GM18526 (cell line): ENCODE data around the gene SIX5.

Experiments
- POLR2A ChIP-seq: IDR thresholded peaks from 3 replicates; pipeline ENCODE4 v1.6.1; 2011; ENCODE audit not compliant: insufficient read length; ENCODE audit errors: extremely low read depth

Gene SIX5

DNA sequence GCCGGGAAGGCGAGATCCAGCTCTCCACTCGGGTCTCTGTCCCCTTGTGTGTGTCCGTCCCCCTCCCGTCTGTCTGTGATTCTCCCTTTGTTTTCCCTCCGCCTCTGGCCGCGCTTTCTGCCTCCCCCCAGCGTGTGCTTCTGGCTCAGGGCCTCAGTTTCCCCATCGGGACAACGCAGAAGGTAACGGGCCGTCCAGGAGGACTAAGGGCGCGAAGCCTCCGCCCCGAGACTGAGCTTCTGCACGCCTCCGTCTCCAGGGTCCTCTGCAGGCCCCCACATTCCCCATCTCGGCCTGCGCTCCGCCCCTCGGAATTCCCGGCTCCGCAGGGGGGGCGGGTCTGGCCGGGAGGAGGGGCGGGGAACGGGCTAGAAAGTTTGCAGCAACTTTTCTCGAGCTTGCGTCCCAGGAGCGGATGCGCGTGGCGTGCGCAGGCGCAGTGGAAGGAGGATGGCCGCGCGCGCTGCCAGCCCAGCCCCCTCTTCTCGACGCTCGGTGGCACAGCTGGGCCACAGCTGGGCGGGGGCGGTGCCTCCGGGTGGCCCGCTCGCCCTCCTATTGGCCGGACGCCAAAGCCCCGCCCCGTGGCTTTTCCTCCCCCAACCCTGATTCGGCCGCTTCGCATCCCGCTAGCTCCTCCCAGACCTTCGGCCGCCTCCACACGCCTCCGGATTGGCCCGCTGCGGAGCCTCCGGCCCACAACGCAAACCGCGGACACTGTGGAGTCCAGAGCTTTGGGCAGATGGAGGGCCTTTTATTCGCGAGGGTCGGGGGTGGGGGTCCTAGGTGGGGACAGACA is at the start of gene SIX5:
SIX5 (minus strand) TSS at position 269 of the 799 bp plus-strand sequence. CDS start 408 bp downstream, outside the sequence.
- TF ChIP-seq POLR2A: peak; percentile 39

DNA sequence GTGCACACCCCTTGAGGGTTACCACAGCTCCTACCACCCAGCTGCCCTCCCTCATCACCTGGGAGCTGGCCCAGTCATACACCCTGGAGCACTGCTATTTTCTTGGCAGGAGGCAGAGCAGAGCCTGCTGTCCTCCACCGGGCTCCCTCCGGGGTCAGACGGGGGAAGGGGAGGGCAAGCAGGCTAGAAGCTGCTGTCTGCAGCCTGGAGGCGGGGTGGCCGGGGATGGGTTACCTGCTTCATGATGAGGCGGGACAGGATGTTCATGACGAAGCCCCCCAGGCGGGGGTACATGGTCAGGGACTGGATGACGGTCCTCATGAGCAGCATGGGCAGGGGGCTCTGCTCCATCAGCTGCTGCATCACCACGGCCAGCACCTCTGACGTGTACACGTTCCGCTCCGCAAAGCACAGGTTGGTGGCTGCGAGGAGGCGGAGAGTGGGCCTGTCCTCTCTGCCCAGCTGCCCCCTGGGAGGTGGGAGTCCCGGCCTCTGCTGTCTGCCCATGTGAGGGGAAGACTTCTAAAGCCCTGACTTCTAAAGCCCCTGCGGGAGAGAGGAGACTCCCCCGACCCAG is 48.8 kb upstream of the SIX5 start:
- no peak for TF ChIP-seq POLR2A

DNA sequence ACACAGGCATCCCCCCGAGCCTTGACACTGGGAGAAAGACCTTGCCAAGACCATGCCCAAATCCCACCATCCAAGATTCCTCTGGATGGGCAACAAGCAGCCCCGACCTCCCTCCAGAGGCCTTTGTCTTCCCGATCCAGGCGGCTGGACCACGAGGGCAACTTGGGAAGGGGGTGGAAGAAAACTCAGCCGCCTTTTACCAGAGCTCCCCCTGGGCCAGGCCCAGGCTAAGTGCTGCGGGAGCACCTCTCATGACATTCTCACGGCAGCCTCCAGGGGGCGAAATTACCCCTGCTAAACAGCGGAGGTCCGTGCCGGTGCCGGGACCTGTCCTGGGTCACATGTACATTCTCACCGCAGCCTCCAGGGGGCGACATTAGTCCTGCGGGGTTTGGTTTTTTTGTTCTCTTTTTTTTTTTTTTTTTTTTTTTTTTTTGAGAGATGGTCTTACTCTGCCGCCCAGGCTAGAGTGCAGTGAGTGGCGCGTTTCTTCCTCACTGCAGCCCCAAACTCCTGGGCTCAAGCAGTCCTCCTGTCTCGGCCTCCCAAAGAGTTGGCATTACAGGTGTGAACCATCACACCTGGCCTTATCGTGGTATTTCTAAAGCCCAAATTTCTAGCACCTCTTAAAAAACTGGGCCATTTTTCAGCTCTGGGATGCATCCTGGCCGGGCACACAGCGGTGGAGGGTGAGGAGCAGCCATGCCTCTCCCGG is 48.1 kb upstream of the SIX5 start:
- no peak for TF ChIP-seq POLR2A

DNA sequence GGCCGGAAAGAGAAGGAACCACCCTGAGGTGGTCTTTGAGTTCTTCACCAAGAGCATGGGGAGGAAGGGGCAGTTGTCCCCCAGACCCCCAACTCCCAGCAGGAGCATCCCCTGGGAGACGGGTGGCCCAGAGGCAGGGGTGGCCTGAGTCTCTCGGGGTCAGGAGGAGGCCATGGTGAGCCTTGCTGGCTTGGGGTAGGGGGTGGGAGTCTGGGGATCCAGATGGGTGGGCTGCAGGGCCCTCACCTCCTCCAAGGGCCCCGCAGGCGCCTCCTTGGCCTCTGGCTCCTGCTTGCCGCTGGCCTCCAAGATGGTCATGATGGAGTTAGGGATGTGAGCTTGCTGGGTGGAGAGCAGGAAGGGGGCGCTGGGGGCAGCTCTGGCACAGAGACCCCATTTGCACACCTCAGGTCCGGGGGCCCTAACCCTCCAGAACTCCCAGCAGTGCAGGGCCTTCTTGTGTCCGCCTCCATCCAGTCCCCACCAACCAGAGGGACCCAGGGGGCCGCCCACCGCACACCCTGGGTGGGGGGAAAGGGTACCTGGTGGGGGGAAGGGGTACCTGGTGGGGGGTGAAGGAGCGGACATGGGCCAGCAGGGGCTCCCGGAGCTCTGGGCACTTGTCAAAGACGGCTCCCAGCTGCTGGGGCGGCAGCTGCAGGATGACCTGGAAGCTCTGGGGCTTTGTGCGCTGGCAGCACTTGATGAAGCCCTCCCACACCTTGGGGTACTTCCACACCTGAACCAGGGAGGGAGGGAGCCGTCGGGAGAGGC is 47.4 kb upstream of the SIX5 start:
- no peak for TF ChIP-seq POLR2A

DNA sequence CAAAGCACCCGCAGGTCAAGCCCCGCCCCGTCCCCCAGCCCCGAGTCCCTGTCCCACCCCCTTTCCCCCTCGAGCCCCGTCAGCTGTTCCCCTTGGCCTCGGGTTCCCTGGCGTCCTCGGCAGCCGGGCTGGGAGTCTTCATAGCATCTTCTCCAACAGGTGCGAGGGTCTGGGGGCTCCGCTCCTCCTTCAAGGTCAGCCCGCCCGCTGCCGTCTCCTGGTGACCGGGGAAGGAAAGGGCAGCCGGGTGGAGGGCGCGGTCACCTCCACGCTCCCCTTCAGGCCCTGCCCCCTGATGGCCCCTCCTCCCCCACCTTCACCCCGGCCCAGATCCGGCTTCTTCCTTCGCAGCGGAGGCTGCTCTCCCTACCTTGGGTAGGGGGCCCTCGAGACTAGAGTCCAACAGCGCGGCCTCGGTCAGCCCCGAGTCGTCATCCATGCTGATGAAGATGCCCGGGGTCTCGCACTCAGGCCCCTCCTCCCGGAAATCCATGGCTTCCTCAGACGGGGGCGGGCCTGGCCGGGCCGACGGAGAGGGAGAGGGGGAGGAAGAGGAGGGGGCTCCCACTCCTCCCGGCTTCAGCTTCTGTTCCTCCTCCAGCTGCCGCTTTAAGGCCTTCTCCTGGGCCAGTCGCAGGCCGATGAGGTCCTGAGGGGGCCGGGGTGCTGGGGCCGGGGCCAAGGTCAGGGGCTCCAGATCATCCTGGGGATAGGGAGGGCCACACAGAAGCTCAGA is 46.6 kb upstream of the SIX5 start:
- TF ChIP-seq POLR2A: no peak

DNA sequence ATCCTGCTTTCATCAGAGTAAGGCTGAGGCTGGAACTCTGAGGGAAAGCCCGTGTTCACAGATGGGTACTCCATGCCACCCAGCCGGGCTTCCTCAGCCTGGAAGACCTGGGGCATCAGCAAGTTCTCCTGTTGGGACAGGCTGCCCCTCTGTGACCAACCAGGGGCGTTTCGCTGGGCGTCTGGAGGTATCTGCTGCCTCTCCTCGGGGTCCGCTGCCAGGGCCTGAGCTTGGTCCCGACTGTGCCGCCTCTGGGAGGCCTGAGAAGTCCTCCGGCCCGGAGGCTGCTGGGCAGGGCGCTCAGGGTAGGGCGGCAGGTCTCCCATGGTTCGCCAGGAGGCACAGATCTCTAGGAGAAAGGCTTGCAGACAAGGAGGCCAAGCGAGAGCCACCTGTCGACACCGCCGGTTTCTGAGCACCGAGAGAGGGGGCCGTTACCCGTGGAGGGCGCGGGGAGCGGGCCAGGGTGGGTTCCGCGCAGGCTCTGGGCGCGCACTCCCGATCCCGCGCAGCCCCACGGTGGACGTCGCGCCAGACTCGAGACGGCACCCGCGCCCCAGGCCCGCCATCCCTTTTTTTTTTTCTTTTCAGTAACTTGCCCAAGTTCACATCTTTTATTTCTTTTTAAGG is 45.9 kb upstream of the SIX5 start, which contains the start of gene RSPH6A:
RSPH6A (minus strand) TSS at position 458 of the 630 bp plus-strand sequence; CDS start at position 326, 132 bp downstream.
- TF ChIP-seq POLR2A: no peak

DNA sequence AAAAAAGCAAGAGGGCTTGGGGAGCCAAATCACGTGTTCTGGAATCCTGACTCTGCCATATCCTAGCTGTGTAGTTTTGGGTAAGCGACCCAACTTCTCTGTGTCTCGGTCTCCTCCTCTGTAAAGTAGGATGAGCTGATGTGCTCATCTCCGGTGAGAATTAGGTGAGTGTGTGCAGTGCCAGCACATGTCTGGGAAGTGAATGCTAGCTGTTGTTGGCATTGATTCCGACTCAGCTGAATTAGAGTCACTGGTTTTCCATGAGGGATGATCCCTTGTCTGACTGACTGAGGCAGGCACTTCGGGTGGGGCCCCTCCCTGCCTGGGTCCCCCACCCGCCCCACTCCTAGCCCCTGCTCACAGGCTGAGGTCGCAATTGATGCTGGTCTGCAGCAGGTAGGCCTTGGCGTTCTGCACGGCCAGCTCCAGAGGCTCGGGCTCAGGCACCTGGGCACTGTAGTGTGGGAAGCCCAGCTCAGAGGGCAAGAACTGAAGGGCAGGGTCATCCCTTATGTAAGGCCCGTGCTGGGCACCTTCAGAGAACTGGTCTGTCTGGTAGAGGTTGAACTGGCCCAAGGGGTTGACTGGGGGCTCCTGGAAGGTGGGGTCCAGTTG is 45.2 kb upstream of the SIX5 start:
- no peak for TF ChIP-seq POLR2A

DNA sequence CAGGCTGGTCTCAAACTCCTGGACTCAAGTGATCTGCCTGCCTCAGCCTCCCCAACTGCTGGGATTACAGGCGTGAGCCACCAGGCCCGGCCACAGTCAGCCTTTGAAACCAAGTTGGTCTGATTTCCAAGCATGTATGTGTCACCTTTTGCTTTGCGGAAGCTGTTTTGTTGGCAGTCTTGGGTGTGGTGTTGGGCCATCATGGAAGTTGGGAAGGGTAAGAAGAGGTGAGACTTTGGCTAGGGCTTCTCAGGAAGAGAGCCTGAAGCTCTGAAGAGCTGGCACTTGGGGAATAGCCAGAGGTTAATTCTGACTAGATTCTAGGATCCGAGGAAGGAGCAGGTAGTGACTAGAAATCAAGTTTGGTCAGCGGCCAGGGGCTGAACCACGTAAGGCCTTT is 43.2 kb upstream of the SIX5 start:
- TF ChIP-seq POLR2A: no peak

DNA sequence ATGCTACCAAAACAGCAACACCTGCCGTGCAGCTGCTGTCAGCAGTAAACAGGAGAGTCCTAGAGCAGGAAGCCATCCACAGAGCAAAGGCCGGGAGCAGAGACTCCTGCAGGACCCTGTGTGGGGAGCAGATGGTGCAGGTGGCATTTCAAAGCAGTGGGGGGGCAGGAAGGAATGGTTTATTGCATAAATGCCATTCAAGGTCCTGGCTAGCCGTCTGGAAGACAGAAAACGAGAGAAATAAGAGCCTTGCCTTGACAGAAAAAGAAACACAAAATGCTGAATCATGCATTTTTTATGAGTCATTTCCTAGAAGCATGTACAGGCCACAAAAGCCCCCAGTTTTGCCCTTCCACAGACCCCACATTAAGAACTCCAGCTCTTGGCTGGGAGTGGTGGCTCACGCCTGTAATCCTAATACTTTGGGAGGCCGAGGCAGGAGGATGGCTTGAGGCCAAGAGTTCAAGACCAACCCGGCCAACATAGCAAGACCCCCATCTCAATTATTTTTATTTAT is 40.6 kb upstream of the SIX5 start:
- no peak for TF ChIP-seq POLR2A

DNA sequence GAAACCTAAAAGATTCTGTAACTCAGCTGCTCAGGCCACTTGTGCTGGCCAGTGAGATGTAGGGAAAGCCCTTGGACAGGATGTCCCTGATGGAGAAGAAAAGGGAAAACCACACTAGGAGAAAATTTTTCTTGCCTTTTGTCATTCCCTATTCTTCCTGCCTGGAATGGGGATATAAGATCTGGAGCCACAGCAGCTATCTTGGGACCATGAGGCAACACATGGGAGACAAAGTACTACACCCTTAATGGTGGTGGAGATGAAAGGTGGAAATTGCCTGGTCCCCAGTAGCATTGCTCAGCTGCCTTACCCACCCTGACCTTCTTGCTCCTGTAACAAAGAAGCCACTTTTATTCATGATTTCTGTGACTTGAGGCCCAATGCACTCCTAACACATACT is 36.7 kb upstream of the SIX5 start:
- TF ChIP-seq POLR2A: no peak

DNA sequence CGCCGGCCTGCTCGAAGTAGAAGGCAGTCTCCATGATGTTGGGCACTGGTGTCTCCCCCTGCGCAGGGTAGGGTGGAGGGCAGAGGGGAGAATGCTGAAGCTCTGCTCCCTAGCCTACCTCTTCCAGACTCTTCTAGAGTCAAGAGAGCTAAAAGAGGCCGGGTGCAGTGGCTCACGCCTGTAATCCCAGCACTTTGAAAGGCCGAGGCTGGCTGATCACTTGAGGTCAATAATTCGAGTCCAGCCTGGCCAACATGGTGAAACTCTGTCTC is 35.8 kb upstream of the SIX5 start:
- TF ChIP-seq POLR2A: no peak

DNA sequence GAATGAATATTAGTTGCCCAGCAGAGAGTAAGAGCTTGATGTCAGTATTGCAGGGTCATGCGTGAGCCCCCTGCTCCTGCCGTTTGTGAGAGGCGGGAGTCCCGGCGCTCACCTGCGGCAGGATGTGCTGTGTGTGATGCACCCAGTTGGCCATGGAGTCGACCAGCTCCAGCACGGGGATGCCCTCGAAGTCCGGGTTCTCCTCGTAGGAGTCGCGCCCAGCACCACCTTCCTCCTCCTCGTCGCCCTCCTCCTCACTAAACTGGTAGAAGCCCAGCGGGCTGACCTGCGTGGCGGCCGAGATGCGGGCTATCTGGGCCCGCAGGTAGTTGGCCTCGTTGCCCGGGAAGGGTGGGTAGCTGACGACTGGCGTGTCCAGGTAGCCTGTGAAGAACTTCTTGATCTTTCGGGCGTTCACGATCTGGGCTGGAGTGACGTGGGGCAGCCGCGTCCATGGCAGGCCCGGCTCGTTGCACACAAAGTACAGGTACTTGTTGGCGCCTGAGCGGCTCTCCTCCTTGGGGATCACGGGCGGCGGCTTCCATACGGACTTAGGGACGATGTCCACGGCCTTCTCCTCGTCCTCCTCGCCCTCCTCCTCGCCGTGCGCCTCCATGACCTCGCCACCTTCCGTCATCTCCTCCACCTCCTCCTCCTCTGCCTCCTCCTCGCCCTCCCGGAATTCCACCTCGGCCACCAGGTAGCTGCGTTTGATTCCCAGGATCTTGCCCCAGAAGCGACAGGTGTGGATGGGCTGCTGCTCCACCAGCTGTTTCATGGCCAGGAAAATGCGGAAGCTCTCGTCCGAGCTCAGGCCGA is 35.3 kb upstream of the SIX5 start:
- TF ChIP-seq POLR2A: no peak

DNA sequence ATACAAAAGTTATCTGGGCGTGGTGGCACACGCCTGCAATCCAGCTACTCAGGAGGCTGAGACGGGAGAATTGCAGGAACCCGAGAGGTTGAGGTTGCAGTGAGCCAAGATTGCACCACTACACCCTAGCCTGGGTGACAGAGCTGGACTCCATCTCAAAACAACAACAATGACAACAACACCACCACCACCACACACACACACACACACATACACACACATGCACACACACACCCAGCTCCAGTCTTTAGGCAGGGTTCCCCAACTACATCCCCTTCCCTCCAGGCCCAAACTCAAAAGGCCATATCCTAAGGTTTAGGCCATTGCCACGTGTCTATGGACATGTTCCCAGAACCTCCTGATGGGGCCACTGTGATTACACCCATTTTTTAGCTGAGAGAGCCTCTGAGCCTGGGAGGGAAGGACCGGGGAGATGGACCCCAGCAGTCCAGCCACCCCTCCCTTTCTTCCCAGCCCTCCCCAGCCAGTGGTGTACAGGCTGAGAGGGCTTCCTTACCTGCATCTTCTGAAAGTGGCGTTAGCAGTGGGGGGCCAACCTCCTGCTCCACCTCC is 32.6 kb upstream of the SIX5 start:
- TF ChIP-seq POLR2A: no peak
